ENCODE data around the gene TUT1.

DNA sequence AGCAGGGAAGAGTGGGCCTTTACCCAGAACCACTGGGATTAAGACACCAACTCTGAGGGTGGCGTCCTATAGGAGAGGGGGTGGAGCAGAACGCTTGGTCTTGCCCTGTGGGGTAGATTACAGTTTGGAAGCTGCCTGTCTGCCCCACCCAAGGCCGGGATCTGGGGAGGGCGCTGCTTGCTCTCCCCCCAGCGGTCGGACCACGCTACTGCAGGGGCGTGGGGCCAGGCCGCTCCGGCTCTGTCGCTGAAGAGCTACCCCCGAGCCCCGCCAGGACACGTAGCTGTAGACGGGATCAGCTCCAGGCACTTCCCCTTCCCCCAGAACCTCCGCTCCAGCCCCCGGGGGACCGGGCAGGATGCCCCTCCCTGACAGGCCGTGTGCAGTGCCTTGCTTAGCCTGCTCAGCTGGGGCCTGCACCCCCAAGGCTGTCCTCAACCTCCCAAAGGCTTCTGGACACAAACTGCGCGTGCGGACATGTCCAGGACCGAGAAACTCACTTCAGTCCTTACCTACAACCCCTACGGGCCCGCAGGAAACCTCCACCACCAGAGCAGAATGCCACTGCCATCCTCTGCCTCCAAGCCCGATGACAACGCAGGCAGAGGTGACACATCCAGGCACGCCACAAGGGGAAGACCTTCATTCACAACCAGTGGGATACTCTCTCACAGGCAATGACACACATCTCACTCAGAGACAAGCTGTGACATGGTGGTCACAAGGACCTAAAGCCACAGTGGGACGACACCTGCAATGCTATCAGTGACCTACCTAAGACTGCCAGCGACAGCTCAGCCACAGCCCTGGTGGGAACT lies 48.4 kb downstream of the TUT1 start:
- TF ChIP-seq POLR2A (IDR thresholded peaks at IDR 0.05): peak in 1 of 2 donors; percentile 18
- TF ChIP-seq, protein P1, sequence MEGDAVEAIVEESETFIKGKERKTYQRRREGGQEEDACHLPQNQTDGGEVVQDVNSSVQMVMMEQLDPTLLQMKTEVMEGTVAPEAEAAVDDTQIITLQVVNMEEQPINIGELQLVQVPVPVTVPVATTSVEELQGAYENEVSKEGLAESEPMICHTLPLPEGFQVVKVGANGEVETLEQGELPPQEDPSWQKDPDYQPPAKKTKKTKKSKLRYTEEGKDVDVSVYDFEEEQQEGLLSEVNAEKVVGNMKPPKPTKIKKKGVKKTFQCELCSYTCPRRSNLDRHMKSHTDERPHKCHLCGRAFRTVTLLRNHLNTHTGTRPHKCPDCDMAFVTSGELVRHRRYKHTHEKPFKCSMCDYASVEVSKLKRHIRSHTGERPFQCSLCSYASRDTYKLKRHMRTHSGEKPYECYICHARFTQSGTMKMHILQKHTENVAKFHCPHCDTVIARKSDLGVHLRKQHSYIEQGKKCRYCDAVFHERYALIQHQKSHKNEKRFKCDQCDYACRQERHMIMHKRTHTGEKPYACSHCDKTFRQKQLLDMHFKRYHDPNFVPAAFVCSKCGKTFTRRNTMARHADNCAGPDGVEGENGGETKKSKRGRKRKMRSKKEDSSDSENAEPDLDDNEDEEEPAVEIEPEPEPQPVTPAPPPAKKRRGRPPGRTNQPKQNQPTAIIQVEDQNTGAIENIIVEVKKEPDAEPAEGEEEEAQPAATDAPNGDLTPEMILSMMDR (IDR thresholded peaks at IDR 0.05): peak; percentile 97 to 100 (median 98)
